ENCODE results near the gene PCBP2.

Gene PCBP2

GRCh38 chr12:53493610-53494391, 41.9 kb downstream of the PCBP2 start:
- no peak for DNase-seq (ENCODE audit: low spot score)

- peak; percentile 36 for DNase-seq (ENCODE audit: low spot score)
These were observed 44.2 kb downstream of the PCBP2 start for GRCh38 chr12:53495903-53496751.

GRCh38 chr12:53496752-53497032, 44.8 kb downstream of the PCBP2 start:
- no peak for DNase-seq (ENCODE audit: low spot score)

DNA sequence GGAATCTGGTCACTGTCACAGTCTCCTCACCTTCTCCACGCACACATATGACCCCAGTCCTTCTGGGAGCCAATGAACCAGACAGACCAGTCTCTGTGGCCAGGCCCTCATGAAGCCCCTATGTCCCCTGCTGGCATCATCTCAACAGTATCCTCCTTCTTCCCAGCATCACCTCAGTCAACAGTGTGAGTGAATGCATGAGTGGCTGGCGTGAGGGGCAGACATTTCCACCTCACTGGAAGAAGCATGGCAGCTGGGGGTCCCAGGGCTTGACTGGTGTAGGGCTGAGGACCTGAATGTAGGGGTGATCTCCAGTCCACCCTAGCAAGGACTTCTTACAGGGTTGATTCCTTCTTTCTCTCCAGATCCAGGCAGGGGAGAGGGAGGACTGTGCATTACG, 45.6 kb downstream of the PCBP2 start:
- DNase-seq (ENCODE audit: low spot score), result no peak

GRCh38 chr12:53498235-53498630, 46.3 kb downstream of the PCBP2 start:
- no peak for DNase-seq (ENCODE audit: low spot score)

DNA sequence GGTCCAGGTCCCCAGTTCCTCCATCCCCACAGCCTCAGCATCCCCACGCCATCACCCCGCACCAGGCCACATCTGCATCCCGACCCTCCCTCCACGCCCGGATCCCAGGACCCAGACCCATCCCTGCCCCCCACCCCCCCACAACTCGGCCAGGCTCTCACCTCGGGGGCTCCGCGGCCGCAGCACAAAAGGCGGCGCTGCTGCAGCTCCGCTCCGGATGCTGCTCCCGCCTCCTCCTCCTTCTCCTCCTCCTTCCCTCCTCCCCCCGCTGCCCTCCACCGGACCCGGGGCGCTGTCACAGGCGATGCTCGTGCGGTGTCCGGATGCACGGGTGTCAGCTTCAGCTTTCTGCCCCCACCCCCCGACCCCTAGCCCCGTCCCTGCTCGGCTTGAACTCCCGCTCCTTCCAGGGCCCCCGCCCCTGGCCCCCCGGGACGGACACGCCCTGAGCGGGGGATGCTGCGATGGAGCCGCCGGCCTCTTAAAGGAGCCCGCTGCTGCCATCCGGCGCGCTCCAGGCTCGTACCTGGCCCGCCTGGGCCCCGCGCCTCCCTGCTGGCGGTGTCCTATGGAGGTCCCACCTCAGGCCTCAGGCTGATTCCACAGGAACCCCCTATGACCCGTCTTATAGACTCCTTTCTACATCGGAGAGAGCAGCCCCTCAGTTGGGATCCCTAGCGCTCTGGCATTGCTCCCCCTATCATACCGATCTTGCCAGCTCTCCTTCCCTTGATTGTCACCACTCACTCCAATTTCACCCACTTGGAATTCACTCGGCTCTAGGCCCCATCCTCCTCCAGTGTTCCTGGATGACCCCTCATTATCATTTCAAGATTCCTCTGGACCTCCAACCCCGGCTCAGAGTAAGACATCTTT, 47.6 kb downstream of the PCBP2 start, which contains the start of gene MAP3K12:
Gene MAP3K12 (minus strand): TSS at position 193 of the 876 bp plus-strand sequence. CDS start 12,067 bp downstream, outside the sequence.
- peak; percentile 54 for DNase-seq (ENCODE audit: low spot score)

DNA sequence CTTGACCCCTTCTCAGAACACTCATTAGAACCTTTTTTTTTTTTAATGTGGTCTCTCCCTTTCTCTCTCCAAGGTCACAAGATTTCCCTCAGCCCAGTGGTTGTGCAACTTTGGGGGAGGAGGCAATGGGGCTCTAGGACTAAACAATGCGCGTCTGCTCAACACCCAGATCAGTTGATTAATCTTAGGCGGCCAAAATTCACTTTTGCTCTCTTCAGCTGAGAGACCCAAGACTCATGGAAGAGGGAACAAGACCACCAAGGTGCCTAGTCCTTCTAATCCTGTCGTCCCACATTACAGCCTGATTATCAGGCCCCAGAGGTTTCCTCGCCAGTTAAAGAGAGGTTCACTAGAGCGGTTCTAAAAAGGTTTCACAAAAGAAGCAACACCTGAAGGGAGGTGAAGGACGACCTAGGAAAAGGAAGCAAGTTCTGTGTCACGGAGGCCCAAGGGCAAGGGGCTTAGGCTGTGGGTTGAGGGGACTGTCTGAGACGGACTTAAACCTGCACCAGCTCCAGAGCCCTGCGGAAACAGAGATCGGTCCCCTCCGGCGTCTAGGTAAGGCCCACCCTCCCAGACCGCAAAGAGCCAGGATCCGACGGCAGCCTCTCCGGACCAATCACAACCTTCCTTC, 48.4 kb downstream of the PCBP2 start:
- DNase-seq (ENCODE audit: low spot score), result no peak

- peak; percentile 92 for DNase-seq (ENCODE audit: low spot score)
These were observed 49.1 kb downstream of the PCBP2 start, which contains the start of gene TARBP2 for GRCh38 chr12:53500776-53501614. TSS of gene TARBP2 (plus strand) at chr12:53501283. CDS start at chr12:53501409, 126 bp downstream.

- DNase-seq (ENCODE audit: low spot score), result no peak
These were observed 49.8 kb downstream of the PCBP2 start for GRCh38 chr12:53501615-53502181.

DNA sequence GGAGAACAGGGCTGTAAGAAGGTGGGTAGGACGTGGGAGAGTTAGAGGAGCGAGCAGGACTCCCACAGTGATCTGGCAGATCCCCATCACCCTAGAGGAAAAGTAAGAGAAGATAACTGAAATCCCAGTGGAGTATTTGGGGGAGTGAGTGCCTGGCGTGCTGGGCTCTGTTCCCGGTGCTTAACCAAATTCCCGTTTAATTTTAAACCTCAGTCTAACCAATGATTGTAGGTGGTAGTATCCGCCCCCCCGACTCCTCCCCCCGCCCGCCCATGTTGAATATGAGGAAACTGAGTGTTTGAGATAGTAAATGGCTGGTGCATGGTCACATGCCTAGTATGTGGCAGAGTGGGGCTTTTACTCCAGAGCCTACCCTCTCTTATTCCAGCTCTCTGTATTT, 50.4 kb downstream of the PCBP2 start:
- no peak for DNase-seq (ENCODE audit: low spot score)

GRCh38 chr12:53502983-53503728, 51.3 kb downstream of the PCBP2 start:
- DNase-seq (ENCODE audit: low spot score), result no peak

DNA sequence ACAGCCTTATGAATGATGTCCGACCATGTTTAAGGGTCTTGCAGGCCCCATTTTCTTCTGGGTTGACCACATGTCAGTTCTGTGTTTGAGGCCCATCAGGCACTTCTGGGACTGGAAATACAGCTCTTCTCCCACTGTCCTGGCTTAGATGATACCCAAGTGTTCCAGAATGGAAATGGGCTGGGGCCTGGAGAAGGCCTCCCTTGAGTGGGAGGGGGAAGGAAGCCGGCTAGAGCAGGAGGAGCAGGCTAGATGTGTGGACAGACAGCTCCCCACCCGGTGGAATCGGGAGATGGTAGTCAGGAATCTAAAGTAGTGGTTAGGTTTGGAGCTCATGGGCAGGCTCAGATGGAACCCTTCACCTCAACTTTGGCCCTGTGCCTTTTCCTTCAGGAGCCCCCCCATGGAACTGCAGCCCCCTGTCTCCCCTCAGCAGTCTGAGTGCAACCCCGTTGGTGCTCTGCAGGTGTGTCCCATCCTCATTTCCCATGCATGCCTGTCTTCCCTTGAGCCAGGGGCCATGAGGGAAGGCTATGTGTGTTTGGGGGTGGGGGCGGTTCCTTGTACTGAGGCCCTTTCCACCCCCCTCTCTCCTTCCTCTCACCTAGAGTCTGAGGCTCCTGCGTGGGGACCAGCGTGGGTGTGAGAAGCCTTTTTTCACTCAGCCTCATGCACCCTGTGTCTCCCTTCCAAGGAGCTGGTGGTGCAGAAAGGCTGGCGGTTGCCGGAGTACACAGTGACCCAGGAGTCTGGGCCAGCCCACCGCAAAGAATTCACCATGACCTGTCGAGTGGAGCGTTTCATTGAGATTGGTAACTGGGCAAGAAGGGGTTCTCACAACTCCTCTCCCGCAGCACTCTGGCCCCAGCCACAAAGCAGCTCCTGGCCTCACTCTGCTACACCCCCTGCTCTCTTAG, 52.4 kb downstream of the PCBP2 start:
- no peak for DNase-seq (ENCODE audit: low spot score)

GRCh38 chr12:53505086-53505485, 53.2 kb downstream of the PCBP2 start:
- DNase-seq (ENCODE audit: low spot score), result no peak

DNA sequence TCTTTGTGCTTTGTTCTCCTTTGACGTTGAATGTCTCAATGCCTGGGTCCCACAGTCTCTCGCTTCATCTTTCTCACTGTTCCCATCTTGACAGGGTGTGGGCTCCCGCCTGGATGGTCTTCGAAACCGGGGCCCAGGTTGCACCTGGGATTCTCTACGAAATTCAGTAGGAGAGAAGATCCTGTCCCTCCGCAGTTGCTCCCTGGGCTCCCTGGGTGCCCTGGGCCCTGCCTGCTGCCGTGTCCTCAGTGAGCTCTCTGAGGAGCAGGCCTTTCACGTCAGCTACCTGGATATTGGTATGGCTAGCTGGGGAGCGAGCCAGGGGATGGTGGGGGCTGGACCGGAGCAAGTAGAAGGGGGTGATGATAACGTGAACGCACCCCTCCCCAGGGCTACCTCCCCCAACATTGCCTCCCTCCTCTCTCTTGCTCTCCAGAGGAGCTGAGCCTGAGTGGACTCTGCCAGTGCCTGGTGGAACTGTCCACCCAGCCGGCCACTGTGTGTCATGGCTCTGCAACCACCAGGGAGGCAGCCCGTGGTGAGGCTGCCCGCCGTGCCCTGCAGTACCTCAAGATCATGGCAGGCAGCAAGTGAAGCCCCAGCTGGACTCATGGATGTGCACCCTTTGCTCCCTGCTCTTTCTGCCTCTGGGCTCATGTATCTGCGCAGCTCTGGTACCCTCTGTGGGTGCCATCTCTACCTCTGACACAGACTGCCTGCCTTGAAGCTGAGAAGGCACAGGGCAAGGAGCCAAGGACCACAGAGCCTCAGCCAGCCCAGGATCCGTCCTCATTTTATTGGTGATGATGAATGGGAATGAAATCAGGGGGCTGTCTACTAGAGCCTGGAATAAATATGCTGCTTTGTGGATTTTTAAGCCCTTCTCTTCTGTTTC, 53.9 kb downstream of the PCBP2 start:
- no peak for DNase-seq (ENCODE audit: low spot score)

DNA sequence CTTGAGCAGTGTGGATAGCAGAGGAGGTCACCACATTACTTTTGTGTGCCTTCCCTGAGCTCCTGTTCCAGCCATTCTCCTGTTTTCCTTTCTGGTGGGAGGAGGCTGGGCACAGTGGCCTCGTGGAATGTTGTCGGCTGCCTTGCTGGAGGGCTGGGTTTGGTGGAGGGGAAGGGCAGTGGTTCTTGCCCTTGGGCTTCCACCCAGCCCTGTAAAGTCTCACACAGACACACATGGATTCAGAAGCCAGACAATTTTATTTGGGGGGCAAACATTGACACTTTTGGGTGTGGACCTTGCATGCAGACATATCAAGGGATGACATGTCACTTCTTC, 54.5 kb downstream of the PCBP2 start:
- no peak for DNase-seq (ENCODE audit: low spot score)

GRCh38 chr12:53506881-53507602, 55.1 kb downstream of the PCBP2 start, which contains the start of gene NPFF:
TSS of gene NPFF (minus strand) at chr12:53507484. CDS start at chr12:53507474, 10 bp downstream.
- DNase-seq (ENCODE audit: low spot score), result no peak

DNA sequence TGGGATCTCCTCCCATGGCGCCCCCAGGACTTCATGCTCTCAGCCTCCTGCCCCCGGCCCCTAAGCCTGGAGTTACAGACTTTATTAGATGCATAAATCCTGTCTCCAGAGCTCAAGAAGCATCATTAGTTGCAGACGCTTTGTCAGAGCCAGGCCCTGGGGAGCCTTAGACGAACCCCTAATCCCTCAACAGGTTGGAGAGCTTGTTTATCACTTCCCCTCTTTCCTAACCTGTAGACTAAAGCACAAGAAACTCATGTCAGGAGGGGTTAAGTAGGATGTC, 55.6 kb downstream of the PCBP2 start:
- no peak for DNase-seq (ENCODE audit: low spot score)
